HG03064 (cell line): ENCODE data around the gene CERS6.
"Not testable (repeated sequence)": the region's sequence is repeated elsewhere in the genome, so short reads cannot be mapped to it uniquely, and the experiment has no call there.

Source experiments
- ATAC-seq: cut with Tn5 transposase; IDR thresholded peaks from one replicate; pipeline ENCODE4 v1.9.1; 2021; ENCODE audit warnings: low read depth; ENCODE audit not compliant: unreplicated experiment

Gene CERS6

GRCh38 chr2:168748461-168748860, 292.4 kb downstream of the CERS6 start:
- no peak for ATAC-seq

- ATAC-seq, result no peak
Measured at GRCh38 chr2:168749297-168749696, 293.2 kb downstream of the CERS6 start.

- ATAC-seq, result peak; percentile 88
Measured at GRCh38 chr2:168751104-168751740, 295.1 kb downstream of the CERS6 start.

- no peak for ATAC-seq
Measured at GRCh38 chr2:168752361-168752760, 296.3 kb downstream of the CERS6 start.

- no peak for ATAC-seq
Measured at GRCh38 chr2:168753765-168754329, 297.8 kb downstream of the CERS6 start.

GRCh38 chr2:168757223-168757622, 301.2 kb downstream of the CERS6 start:
- ATAC-seq, result no peak

- no peak for ATAC-seq
Measured at GRCh38 chr2:168758970-168759820, 303.1 kb downstream of the CERS6 start.

- ATAC-seq, result no peak
Measured at GRCh38 chr2:168765401-168765800, 309.3 kb downstream of the CERS6 start.

- no peak for ATAC-seq
Measured at GRCh38 chr2:168766600-168766999, 310.5 kb downstream of the CERS6 start.

GRCh38 chr2:168767258-168767657, 311.2 kb downstream of the CERS6 start:
- no peak for ATAC-seq

- ATAC-seq, result not testable (repeated sequence)
Measured at GRCh38 chr2:168768357-168768756, 312.3 kb downstream of the CERS6 start.

GRCh38 chr2:168770796-168771195, 314.7 kb downstream of the CERS6 start:
- no peak for ATAC-seq

- no peak for ATAC-seq
Measured at GRCh38 chr2:168772704-168773103, 316.6 kb downstream of the CERS6 start.

- no peak for ATAC-seq
Measured at GRCh38 chr2:168773128-168773527, 317.1 kb downstream of the CERS6 start.

- no peak for ATAC-seq
Measured at GRCh38 chr2:168773719-168774521, 317.8 kb downstream of the CERS6 start.

- no peak for ATAC-seq
Measured at GRCh38 chr2:168775837-168776236, 319.8 kb downstream of the CERS6 start.

GRCh38 chr2:168780669-168781071, 324.6 kb downstream of the CERS6 start:
- ATAC-seq, result no peak

GRCh38 chr2:168781191-168781817, 325.2 kb downstream of the CERS6 start:
- ATAC-seq, result no peak

GRCh38 chr2:168782271-168782670, 326.2 kb downstream of the CERS6 start:
- no peak for ATAC-seq

- no peak for ATAC-seq
Measured at GRCh38 chr2:168784993-168785392, 328.9 kb downstream of the CERS6 start.
